C4-2B (cell line): Measurements from ENCODE around the gene KCTD8.

Experiments used
- CTCF ChIP-seq: fragments of 450-650 bp; conservative IDR thresholded peaks from 2 replicates; pipeline ENCODE4 v1.5.1; 2017; ENCODE audit warnings: mild to moderate bottlenecking
- ZFX ChIP-seq: fragments of 450-650 bp; IDR thresholded peaks from 2 replicates; pipeline ENCODE4 v1.6.1; 2017

GRCh38 chr4:44421330-44422065 is 27.1 kb downstream of the KCTD8 start:
- TF ChIP-seq CTCF (no peak), ZFX (no peak)
